A549 (cell line): ENCODE results near the gene CLCN4.

Source experiments
- CBX2 ChIP-seq: fragments of 200-600 bp; sonication (generic); IDR thresholded peaks from 2 replicates; pipeline ENCODE4 v1.6.1; 2016; ENCODE audit warnings: low read depth, mild to moderate bottlenecking, borderline replicate concordance
- EP300 ChIP-seq, 2 experiments: fragments of >200 bp; sonication (Bioruptor Twin); formaldehyde crosslinking; IDR thresholded peaks; 2 replicates in 1 of 2; 3 replicates in 1 of 2; pipeline ENCODE4 v1.6.1; 2016 to 2017
- JUN ChIP-seq, 2 experiments: fragments of >200 bp; sonication (Bioruptor Twin); formaldehyde crosslinking; IDR thresholded peaks; 2 replicates in 1 of 2; 3 replicates in 1 of 2; pipeline ENCODE4 v1.6.1; 2016 to 2017
- KDM1A ChIP-seq: fragments of 200-600 bp; sonication (generic); IDR thresholded peaks from 2 replicates; pipeline ENCODE4 v1.6.1; 2016; ENCODE audit warnings: low read depth, mild to moderate bottlenecking
- MAZ ChIP-seq: fragments of 150-350 bp; IDR thresholded peaks from 2 replicates; pipeline ENCODE4 v1.6.1; 2014; ENCODE audit warnings: antibody characterized with exemption, low read depth, low read length, borderline replicate concordance
- POLR2A ChIP-seq: IDR thresholded peaks from 2 replicates; pipeline ENCODE4 v1.6.1; 2012; ENCODE audit warnings: mild to moderate bottlenecking, low read length
- RAD21 ChIP-seq, 2 experiments: fragments of >200 bp in 1 of 2; sonication (Bioruptor Twin) in 1 of 2; formaldehyde crosslinking in 1 of 2; IDR thresholded peaks in 1 of 2; conservative IDR thresholded peaks in 1 of 2; 2 replicates in 1 of 2; 3 replicates in 1 of 2; pipeline ENCODE4 v1.6.1; 2012 to 2018; ENCODE audit warnings: inconsistent platforms in 1 of 2
- TF ChIP-seq, protein P1 (sequence below): fragments of >200 bp; sonication (Bioruptor Twin); formaldehyde crosslinking; IDR thresholded peaks from 3 replicates; pipeline ENCODE4 v1.5.1; 2016
- TF ChIP-seq, protein P2 (sequence below): fragments of 250-450 bp; sonication (Bioruptor Pico); IDR thresholded peaks from 2 replicates; pipeline ENCODE4 v1.5.0; 2021; ENCODE audit warnings: mild to moderate bottlenecking, moderate library complexity, borderline replicate concordance
- TF ChIP-seq, protein P3 (sequence below): fragments of 450-650 bp; IDR thresholded peaks from 2 replicates; pipeline ENCODE4 v1.6.1; 2014; ENCODE audit warnings: antibody characterized with exemption

DNA sequence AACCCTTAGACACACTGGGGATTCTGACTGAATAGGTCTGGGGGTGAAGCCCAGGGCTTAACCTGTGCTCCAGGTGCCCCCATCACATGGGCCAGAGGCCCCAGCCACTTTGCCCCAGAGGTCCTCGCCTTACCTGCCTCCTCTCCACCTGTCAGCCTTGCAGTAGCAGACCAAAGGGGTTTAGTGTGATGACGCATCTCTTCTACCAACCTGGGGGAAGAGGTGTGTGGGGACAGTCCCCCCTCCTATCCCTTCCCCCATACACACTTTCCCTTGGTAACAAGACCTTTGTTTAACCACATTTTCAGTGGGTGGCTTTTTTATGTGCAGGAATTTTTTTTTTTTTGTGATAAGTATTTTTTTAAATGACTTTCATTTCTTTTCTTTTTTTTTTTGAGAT, 6.3 kb downstream of the CLCN4 start:
- no peak for TF ChIP-seq POLR2A
- TF ChIP-seq, protein P1, sequence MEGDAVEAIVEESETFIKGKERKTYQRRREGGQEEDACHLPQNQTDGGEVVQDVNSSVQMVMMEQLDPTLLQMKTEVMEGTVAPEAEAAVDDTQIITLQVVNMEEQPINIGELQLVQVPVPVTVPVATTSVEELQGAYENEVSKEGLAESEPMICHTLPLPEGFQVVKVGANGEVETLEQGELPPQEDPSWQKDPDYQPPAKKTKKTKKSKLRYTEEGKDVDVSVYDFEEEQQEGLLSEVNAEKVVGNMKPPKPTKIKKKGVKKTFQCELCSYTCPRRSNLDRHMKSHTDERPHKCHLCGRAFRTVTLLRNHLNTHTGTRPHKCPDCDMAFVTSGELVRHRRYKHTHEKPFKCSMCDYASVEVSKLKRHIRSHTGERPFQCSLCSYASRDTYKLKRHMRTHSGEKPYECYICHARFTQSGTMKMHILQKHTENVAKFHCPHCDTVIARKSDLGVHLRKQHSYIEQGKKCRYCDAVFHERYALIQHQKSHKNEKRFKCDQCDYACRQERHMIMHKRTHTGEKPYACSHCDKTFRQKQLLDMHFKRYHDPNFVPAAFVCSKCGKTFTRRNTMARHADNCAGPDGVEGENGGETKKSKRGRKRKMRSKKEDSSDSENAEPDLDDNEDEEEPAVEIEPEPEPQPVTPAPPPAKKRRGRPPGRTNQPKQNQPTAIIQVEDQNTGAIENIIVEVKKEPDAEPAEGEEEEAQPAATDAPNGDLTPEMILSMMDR = no peak
- no peak for TF ChIP-seq JUN (IDR thresholded peaks at IDR 0.05)
- no peak for TF ChIP-seq EP300 (IDR thresholded peaks at IDR 0.05)
- TF ChIP-seq, protein P2, sequence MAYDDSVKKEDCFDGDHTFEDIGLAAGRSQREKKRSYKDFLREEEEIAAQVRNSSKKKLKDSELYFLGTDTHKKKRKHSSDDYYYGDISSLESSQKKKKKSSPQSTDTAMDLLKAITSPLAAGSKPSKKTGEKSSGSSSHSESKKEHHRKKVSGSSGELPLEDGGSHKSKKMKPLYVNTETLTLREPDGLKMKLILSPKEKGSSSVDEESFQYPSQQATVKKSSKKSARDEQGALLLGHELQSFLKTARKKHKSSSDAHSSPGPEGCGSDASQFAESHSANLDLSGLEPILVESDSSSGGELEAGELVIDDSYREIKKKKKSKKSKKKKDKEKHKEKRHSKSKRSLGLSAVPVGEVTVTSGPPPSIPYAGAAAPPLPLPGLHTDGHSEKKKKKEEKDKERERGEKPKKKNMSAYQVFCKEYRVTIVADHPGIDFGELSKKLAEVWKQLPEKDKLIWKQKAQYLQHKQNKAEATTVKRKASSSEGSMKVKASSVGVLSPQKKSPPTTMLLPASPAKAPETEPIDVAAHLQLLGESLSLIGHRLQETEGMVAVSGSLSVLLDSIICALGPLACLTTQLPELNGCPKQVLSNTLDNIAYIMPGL (CRISPR knock-in tag) = no peak
- no peak for TF ChIP-seq MAZ
- TF ChIP-seq, protein P3, sequence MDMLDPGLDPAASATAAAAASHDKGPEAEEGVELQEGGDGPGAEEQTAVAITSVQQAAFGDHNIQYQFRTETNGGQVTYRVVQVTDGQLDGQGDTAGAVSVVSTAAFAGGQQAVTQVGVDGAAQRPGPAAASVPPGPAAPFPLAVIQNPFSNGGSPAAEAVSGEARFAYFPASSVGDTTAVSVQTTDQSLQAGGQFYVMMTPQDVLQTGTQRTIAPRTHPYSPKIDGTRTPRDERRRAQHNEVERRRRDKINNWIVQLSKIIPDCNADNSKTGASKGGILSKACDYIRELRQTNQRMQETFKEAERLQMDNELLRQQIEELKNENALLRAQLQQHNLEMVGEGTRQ = no peak
- no peak for TF ChIP-seq RAD21 (conservative IDR thresholded peaks at IDR 0.05 in 1 of 2, IDR thresholded peaks at IDR 0.05 in 1 of 2)
- no peak for TF ChIP-seq KDM1A
- TF ChIP-seq CBX2 = no peak
